ENCODE measurements around the gene GSDMA.
"Not testable (repeated sequence)": the region's sequence is repeated elsewhere in the genome, so short reads cannot be mapped to it uniquely, and the experiment has no call there.

GSDMA gene

GRCh38 chr17:39928858-39929645 is 33.8 kb upstream of the GSDMA start:
- DNase-seq (ENCODE audit: low read depth in 2 of 2) = no peak

DNA sequence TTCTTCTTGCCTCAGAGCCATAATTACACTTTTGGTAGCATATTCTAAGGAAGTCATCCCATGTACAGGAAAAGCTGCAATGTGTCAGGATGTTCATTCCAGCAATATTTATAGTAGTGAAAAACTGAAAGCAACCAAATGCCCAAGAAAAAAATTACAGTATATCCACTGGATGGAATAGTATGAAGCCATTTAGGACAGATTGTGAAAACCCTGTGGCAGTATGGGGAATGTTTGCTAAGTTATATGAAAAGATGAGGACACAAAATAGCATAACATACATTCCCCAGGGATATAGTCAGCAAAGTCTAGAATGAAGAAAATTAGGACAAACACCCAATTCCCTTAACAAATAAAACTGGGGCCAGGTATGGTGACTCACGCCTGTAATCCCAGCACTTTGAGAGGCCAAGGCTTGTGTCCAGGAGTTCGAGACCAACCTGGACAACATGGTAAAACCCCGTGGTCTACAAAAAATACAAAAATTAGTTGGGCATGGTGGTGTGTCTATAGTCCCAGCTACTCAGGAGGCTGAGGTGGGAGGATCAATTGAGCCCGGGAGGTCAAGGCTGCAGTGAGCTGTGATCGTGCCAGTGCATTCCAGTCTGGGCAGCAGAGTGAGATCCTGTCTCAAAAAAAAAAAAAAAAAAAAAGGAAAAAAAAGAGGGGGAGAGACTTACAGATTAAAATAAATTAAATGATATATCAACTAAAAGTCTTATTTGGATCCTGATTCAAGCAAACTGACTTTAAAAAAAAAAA is 33.0 kb upstream of the GSDMA start:
- no peak for DNase-seq (ENCODE audit: low read depth in 2 of 2)

DNA sequence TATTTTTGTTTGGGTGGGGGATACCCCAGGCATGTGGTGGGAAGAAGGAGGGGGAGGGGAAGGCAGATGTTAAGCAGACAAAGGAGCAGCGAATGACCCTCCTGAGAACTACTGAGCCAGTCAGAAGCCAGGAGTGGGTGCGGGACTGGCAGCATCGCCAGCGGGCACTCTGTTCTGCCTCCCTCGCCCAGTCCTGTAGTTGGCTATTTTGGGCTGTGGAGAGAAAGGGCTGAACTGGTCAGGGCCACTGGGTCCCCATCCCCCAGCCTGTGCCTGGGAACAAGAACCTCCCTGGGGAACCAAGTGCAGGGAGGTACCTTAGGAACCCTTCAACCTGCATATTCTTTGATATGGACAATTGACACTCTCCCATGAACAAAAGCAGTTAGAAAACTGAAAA is 28.9 kb upstream of the GSDMA start:
- DNase-seq (ENCODE audit: low read depth in 2 of 2) = no peak

- DNase-seq (ENCODE audit: low read depth in 2 of 2) = no peak
These were observed 28.5 kb upstream of the GSDMA start for GRCh38 chr17:39934324-39934723.

DNA sequence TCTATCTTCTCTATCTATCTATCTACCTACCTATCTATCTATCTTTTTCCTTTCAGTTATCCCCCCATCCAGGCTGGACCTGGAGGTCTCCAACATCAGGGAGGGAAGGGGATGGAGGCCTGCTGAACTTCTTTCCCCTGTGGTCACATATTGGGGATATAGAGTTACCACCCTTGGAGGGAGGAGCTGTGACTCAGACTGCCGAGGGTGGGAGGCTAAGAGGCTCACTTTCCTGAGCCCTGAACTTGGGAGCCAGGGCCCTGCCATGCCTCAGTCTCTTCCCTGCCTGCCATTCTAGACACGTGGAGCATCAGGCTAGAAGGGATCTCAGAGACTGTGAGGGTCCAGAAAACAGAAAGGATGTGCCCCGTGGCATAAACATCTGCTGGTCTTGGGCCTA is 26.9 kb upstream of the GSDMA start:
- no peak for DNase-seq (ENCODE audit: low read depth in 2 of 2)

- DNase-seq (ENCODE audit: low read depth in 2 of 2) = no peak
These were observed 25.4 kb upstream of the GSDMA start for GRCh38 chr17:39937447-39937846.

DNA sequence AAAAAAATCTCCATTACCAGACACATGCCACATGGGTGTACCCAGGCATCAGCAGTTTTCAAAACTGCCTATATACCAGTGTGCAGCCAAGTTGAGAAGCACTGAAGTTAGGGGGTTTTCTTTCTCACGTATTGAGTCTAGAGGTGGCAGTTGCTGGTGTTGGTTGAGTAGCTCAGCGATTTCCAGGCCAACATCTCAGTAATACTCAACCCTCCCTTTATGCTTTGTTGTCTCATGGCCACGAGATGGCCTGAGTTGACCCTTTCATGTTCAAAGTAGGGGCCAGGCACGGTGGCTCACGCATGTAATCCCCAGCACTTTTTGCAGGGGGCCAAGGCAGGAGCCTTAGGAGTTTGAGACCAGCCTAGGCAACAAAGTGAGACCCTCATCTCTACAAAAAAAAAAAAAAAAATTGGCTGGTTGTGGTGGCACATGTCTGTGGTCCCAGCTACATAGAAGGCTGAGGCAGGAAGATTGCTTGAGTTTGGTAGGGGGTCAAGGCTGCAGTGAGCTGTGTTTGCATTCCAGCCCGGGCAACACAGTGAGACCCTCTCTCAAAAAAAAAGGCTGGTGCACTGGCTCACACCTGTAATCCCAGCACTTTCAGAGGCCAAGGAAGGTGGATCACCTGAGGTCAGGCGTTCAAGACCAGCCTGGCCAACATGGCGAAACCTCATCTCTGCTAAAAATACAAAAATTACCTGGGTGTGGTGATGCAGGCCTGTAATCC is 24.5 kb upstream of the GSDMA start:
- no peak for DNase-seq (ENCODE audit: low read depth in 2 of 2)

DNA sequence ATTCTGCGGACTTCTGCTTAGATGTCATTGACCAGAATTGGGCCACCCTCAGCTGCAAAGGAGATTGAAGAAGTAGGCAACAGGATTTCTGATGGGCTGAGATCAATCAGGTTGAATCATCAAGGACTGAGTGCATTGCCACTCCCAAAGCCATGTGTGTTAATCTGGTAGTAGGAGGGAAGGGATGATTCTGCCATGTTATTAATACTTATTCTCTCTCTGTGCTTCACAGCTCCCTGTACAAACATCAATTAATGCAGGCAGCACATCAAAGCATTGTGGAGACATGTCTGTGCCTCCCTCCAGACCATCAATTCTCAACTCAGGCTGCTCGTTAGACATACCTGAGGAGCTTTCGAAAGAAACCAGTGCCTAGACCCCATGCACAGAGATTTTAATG is 23.7 kb upstream of the GSDMA start:
- DNase-seq (ENCODE audit: low read depth in 2 of 2) = no peak

DNA sequence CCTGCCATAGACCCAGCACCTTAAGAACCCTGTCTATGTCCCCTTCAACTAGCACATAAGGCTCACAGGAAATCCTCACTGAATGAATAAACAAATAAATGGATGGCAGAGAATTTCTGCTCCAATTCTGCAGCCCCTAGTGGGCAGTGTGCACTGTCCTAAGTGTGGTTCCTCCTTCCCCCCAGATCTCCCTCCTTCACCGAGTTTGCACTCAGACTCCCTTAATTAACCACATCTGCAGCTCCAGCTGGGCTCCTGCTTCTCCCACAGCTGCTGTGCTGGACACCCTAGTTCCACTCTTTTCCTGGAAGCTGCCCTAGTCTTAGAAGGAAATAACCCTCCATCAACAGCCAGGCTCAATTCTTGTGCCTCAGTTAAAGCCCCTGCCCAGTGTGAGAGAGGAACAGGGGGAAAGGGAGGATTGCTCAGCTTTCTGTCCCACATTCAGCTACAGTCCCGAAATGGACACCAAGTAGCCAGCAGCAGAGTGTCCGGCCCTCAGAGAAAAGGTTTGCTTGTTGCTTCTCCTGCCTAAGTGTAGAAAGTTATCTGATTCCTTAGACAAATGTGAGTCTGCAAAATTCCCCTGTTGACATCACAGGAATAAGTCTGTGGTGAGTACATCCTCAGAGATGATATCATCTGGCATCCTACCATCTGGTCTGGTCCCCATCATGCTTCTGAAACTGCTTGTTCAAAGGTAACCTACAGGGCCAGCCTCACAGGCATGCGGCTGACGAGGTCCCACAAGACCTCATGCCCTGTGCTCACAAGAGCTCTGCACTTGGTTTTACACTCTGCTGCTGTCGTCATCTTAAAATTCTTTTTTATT is 23.0 kb upstream of the GSDMA start:
- no peak for DNase-seq (ENCODE audit: low read depth in 2 of 2)

DNA sequence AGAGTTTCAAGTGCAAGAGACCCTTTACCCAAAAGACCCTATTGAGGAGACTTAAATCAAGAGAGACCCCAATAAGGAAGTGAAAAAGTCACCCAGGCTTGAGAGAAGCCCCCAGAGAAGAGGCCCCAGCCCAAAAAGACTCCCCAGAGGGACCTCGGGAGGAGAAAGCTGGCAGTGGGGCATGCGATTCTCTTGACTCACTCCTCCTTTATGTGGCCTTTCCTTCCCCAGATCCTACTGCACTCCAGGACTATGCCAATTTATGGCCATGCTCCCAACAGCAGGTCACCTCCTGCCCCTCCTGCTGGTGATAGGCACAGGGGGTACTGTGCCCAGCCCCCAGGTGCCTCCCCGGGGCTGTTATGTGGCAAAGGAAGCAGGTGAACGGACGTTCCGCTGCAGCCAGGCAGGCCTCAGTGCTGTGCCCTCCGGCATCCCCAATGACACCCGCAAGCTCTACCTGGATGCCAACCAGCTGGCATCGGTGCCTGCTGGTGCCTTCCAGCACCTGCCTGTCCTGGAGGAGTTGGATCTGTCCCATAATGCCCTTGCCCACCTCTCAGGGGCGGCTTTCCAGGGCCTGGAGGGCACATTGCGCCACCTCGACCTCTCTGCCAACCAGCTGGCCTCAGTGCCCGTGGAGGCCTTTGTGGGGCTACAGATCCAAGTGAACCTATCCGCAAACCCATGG is 19.0 kb upstream of the GSDMA start:
- DNase-seq (ENCODE audit: low read depth in 2 of 2) = no peak

DNA sequence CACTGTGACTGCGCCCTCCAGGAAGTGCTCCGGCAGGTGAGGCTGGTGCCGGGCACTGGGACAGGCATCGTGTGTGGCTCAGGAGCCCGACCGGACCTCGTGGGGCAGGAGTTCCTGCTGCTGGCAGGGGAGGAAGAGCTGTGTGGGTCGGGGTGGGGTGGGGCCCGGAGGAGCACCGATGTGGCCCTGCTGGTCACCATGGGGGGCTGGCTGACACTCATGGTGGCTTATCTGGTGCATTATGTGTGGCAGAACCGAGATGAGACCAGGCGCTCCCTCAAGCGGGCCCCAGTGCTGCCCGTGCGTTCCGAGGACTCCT is 18.5 kb upstream of the GSDMA start:
- no peak for DNase-seq (ENCODE audit: low read depth in 2 of 2)

DNA sequence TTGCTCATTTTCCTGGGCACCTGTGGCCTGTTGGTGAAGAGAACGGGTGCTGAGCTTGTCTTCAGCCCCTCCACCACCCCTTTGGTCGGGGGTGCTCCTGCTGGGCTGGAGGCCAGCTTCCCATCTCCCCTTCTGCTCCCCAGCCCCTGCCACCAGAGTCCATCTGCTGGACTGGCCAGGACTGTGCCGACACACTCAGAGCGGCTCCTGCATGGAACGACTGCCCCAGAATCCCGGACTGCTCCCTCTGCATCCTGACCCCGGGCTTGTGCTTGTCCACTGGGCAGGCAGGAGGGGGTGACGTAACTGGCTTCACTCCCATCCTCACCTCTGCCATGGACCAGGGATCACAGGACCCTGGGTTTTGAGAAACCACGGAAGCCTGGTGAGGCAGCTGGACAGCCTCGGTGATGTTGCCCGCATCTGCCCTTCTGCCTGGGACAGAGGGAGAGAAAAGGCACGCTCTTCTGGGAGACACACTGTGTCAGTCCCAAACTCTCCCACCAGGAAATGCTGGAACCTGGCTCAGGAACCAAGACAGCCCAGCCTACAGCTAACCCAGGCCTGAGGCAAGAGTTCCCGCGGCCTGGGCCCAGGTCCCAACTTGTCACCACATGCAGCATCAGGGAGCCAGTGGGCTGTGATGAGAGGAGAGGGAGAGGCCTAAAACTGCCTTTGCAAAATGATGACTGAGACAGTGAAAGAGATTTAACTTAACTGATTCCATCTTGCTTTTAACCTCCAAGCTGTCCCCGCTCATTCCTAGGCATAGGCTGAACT is 16.1 kb upstream of the GSDMA start:
- no peak for DNase-seq (ENCODE audit: low read depth in 2 of 2)

DNA sequence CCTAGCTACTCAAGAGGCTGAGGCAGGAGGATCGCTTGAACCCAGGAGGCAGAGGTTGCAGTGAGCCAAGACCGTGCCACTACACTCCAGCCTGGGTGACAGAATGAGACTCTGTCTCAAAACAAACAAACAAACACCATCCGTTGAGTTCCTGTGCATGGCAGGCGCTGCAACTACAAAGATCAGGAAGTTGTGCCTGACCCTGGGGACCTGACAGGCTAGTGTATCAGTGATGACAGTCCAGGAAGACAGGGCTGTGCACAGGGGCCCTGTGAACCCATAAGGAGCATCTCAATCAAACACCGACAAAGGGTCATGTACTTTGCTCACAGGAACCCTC is 14.3 kb upstream of the GSDMA start:
- DNase-seq (ENCODE audit: low read depth in 2 of 2) = not testable (repeated sequence)

DNA sequence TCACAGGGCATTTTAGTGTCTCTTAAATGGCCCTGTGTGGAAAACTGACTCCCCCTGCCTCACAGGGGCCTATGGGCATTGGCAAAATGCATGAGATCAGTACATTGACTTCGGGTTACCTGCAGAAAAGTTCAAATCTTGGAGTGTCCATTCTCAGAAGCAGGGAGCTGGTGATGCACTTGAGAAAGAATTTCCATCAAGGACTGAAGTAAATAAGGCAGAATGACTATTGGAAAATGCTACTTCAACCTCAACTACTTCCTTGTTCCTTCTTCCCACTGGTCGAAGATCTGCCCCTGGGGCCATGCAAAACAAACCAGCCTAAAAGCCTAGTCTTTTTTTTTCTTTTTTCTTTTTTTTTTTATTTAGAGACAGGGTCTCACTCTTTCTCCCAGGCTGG is 13.8 kb upstream of the GSDMA start:
- DNase-seq (ENCODE audit: low read depth in 2 of 2) = no peak

GRCh38 chr17:39950871-39951348 is 11.9 kb upstream of the GSDMA start:
- DNase-seq (ENCODE audit: low read depth in 2 of 2) = no peak

DNA sequence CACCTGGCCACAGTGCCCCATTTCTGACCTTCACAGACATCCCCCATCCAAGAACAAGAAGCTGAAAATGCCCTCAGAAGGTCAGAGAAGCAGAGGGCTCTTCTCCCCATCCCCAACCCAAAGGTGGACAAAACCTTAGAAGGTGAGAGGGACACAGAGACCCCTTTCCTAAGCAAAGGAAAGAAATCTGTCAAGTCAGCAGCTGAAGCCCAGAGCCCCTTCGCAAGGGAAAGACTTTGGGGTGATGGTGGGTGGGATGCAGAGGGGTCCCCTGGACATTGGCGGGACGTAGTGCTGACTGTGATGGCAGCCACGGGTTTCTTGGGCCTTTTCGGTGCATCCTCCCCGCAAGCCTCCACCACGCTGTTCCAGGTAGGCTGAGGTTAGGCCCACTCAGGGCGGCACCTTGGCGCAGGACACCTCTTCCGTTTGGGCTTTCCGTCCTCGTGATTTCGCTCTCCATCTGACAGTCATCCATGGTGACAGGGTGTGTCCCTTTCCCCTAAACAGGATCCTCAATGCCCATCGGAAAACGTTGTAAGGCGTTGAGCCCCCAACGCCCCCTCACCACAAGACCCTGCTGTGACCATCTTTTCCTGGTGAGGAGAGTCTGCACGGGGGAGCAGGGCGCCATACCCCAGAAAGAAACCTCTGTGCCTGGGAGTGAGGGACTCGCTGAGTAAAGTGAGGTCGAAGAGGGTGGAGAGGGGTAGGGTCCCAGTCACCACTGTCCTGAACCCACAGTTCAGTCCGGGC is 10.7 kb upstream of the GSDMA start:
- DNase-seq (ENCODE audit: low read depth in 2 of 2) = no peak

GRCh38 chr17:39952680-39953470 is 9.9 kb upstream of the GSDMA start:
- DNase-seq (ENCODE audit: low read depth in 2 of 2) = peak; percentile 87 to 94

DNA sequence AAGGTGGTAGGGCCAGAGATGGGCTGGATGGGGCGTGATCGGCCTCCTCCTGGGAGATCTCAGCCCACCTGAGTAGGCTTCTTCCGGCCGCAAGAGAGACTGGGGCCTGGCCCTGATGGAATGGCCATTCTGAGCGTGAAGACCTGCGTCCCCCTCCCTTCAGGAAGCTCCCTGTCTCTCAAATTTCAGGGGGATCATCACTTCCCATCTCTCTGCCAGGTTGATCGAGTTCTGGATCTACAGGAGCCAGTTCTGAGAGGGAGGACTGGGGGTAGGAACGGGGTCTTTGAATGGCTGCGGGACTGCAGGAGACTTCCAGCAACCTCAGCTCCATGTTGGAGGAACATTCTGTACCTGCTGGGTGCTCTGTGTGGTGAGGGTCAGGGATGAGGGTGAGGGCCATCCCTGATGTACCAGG is 9.3 kb upstream of the GSDMA start:
- no peak for DNase-seq (ENCODE audit: low read depth in 2 of 2)

DNA sequence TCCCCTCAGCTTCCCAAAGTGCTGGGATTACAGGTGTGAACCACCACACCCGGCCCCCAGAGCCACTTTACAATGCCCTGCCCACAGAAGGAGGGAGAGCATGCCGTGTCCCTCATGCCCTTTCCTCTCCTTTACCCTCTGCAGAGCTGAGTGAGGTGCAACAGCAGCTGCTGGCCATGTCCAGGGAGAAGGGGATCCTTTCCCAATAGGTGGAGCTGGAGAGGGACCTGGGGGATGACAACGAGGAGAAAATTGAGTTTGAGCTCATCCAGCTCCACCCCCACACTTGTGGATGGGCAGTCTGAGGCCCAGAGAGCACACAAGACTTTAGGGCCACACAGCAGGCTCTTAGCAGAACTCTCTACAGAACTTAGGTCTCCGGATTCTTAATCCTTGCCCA is 7.9 kb upstream of the GSDMA start:
- DNase-seq (ENCODE audit: low read depth in 2 of 2) = no peak
